Mesendoderm (in vitro differentiated cells): ENCODE results near the gene SKP1. TPM values are rescaled to one million over a fixed set of nuclear protein-coding genes. Genes with fewer than 3 reads are reported as not detected.

Experiments
- small RNA-seq: library from polyadenylated mRNA; stranded (forward); fragments of <200 nt; extraction: miRNeasy Mini kit (QIAGEN cat#:217004); gene quantifications from one replicate; pipeline ENCODE3, GENCODE V24; 2013; ENCODE audit not compliant: insufficient read depth

Gene SKP1

Small RNAs within 50 kb of the gene (small RNA-seq; reads per million reads assigned to genes)
- gene MIR3661: not detected
